ENCODE measurements around the gene PSAPL1. TPM values are rescaled to one million over a fixed set of nuclear protein-coding genes. Genes with fewer than 3 reads are reported as not detected.
A peak's percentile ranks its signal among the peaks of the same experiment; 100 is the strongest.

Gene PSAPL1
- not detected in 2 replicates for total RNA-seq (2014; rRNA removed; shearing (Covaris generic))
- polyA plus RNA-seq (2015; cell fraction: cytosol; rRNA removed), result not detected in 2 replicates
- polyA plus RNA-seq (2015; cell fraction: nucleus; rRNA removed), result not detected in 2 replicates

- in situ Hi-C loops (cut with HindIII; ENCODE audit: low pct_unique_long_range_greater_than_20kb, low sequenced_read_pairs), result no loop called here
- DNase-seq (ENCODE audit: low read depth, low spot score), result no peak
Measured at GRCh38 chr4:7434766-7435150, at the start of gene PSAPL1. PSAPL1 (minus strand) TSS chr4:7434930; CDS start chr4:7434879, 51 bp downstream.

GRCh38 chr4:7481227-7481626 is 46.5 kb upstream of the PSAPL1 start:
- in situ Hi-C loops (cut with HindIII; ENCODE audit: low pct_unique_long_range_greater_than_20kb, low sequenced_read_pairs), result no loop called here
- DNase-seq (ENCODE audit: low read depth, low spot score), result no peak

- in situ Hi-C loops (cut with HindIII; ENCODE audit: low pct_unique_long_range_greater_than_20kb, low sequenced_read_pairs), result no loop called here
- DNase-seq (ENCODE audit: low read depth, low spot score), result no peak
Measured at GRCh38 chr4:7480423-7480822, 45.7 kb upstream of the PSAPL1 start.

GRCh38 chr4:7478665-7479064 is 43.9 kb upstream of the PSAPL1 start:
- in situ Hi-C loops (cut with HindIII; ENCODE audit: low pct_unique_long_range_greater_than_20kb, low sequenced_read_pairs), result no loop called here
- no peak for DNase-seq (ENCODE audit: low read depth, low spot score)

GRCh38 chr4:7477695-7478094 is 43.0 kb upstream of the PSAPL1 start:
- in situ Hi-C loops (cut with HindIII; ENCODE audit: low pct_unique_long_range_greater_than_20kb, low sequenced_read_pairs), result no loop called here
- no peak for DNase-seq (ENCODE audit: low read depth, low spot score)

- in situ Hi-C loops (cut with HindIII; ENCODE audit: low pct_unique_long_range_greater_than_20kb, low sequenced_read_pairs), result no loop called here
- DNase-seq (ENCODE audit: low read depth, low spot score), result no peak
Measured at GRCh38 chr4:7476820-7477219, 42.1 kb upstream of the PSAPL1 start.

GRCh38 chr4:7475207-7475606 is 40.5 kb upstream of the PSAPL1 start:
- in situ Hi-C loops (cut with HindIII; ENCODE audit: low pct_unique_long_range_greater_than_20kb, low sequenced_read_pairs), result no loop called here
- DNase-seq (ENCODE audit: low read depth, low spot score), result no peak

GRCh38 chr4:7474320-7474719 is 39.6 kb upstream of the PSAPL1 start:
- no peak for DNase-seq (ENCODE audit: low read depth, low spot score)
- in situ Hi-C loops (cut with HindIII; ENCODE audit: low pct_unique_long_range_greater_than_20kb, low sequenced_read_pairs), result no loop called here

- in situ Hi-C loops (cut with HindIII; ENCODE audit: low pct_unique_long_range_greater_than_20kb, low sequenced_read_pairs), result no loop called here
- DNase-seq (ENCODE audit: low read depth, low spot score), result no peak
Measured at GRCh38 chr4:7473081-7473480, 38.4 kb upstream of the PSAPL1 start.

GRCh38 chr4:7472442-7473013 is 37.8 kb upstream of the PSAPL1 start:
- no peak for DNase-seq (ENCODE audit: low read depth, low spot score)
- in situ Hi-C loops (cut with HindIII; ENCODE audit: low pct_unique_long_range_greater_than_20kb, low sequenced_read_pairs), result no loop called here

GRCh38 chr4:7470522-7471128 is 35.9 kb upstream of the PSAPL1 start:
- no peak for DNase-seq (ENCODE audit: low read depth, low spot score)
- in situ Hi-C loops (cut with HindIII; ENCODE audit: low pct_unique_long_range_greater_than_20kb, low sequenced_read_pairs), result no loop called here

- DNase-seq (ENCODE audit: low read depth, low spot score), result no peak
- in situ Hi-C loops (cut with HindIII; ENCODE audit: low pct_unique_long_range_greater_than_20kb, low sequenced_read_pairs), result no loop called here
Measured at GRCh38 chr4:7470111-7470510, 35.4 kb upstream of the PSAPL1 start.

GRCh38 chr4:7469023-7469422 is 34.3 kb upstream of the PSAPL1 start:
- no peak for DNase-seq (ENCODE audit: low read depth, low spot score)
- in situ Hi-C loops (cut with HindIII; ENCODE audit: low pct_unique_long_range_greater_than_20kb, low sequenced_read_pairs), result no loop called here

GRCh38 chr4:7467471-7467870 is 32.7 kb upstream of the PSAPL1 start:
- in situ Hi-C loops (cut with HindIII; ENCODE audit: low pct_unique_long_range_greater_than_20kb, low sequenced_read_pairs), result no loop called here
- DNase-seq (ENCODE audit: low read depth, low spot score), result no peak

- DNase-seq (ENCODE audit: low read depth, low spot score), result peak; percentile 3
- in situ Hi-C loops (cut with HindIII; ENCODE audit: low pct_unique_long_range_greater_than_20kb, low sequenced_read_pairs), result no loop called here
Measured at GRCh38 chr4:7466904-7467303, 32.2 kb upstream of the PSAPL1 start.

GRCh38 chr4:7466215-7466614 is 31.5 kb upstream of the PSAPL1 start:
- no peak for DNase-seq (ENCODE audit: low read depth, low spot score)
- in situ Hi-C loops (cut with HindIII; ENCODE audit: low pct_unique_long_range_greater_than_20kb, low sequenced_read_pairs), result no loop called here

- DNase-seq (ENCODE audit: low read depth, low spot score), result no peak
- in situ Hi-C loops (cut with HindIII; ENCODE audit: low pct_unique_long_range_greater_than_20kb, low sequenced_read_pairs), result no loop called here
Measured at GRCh38 chr4:7465017-7465416, 30.3 kb upstream of the PSAPL1 start.

GRCh38 chr4:7464259-7464655 is 29.5 kb upstream of the PSAPL1 start:
- DNase-seq (ENCODE audit: low read depth, low spot score), result no peak
- in situ Hi-C loops (cut with HindIII; ENCODE audit: low pct_unique_long_range_greater_than_20kb, low sequenced_read_pairs), result no loop called here

GRCh38 chr4:7463566-7464258 is 29.0 kb upstream of the PSAPL1 start:
- in situ Hi-C loops (cut with HindIII; ENCODE audit: low pct_unique_long_range_greater_than_20kb, low sequenced_read_pairs), result no loop called here

More at GRCh38 chr4:7463566-7464258, 29.0 kb upstream of the PSAPL1 start:
- DNase-seq (ENCODE audit: low read depth, low spot score), result no peak
